Liver (tissue), 9 donors: ENCODE measurements around the gene TEKTIP1. TPM values are rescaled to one million over a fixed set of nuclear protein-coding genes. Genes with fewer than 3 reads are reported as not detected.

Experiments used
- DNase-seq: peaks from one replicate; pipeline ENCODE4 v3.0.0-alpha.2; 2017; ENCODE audit warnings: low spot score
- H3K27ac ChIP-seq, 2 donors: one replicate each; pipeline ENCODE4 v1.7.0; 2013; ENCODE audit warnings: inconsistent platforms in 2 of 2, low read length in 2 of 2, control low read depth in 1 of 2, low read depth in 1 of 2, mild to moderate bottlenecking in 1 of 2
- H3K27me3 ChIP-seq, 4 donors: one replicate each; pipeline versions ENCODE4 v1.6.1 to v1.7.0; 2013; ENCODE audit warnings: low read length in 3 of 4, inconsistent platforms in 1 of 4, mild to moderate bottlenecking in 1 of 4, moderate library complexity in 1 of 4; ENCODE audit not compliant: control insufficient read depth in 4 of 4, insufficient read depth in 4 of 4
- H3K36me3 ChIP-seq, 4 donors: one replicate each; pipeline versions ENCODE4 v1.6.1 to v1.7.0; 2013; ENCODE audit warnings: low read length in 3 of 4, mild to moderate bottlenecking in 3 of 4, low read depth in 1 of 4, moderate library complexity in 1 of 4; ENCODE audit not compliant: control insufficient read depth in 4 of 4, insufficient read depth in 3 of 4
- H3K4me1 ChIP-seq, 4 donors: one replicate each; pipeline versions ENCODE4 v1.6.1 to v1.7.0; 2013; ENCODE audit warnings: low read length in 3 of 4, mild to moderate bottlenecking in 3 of 4, moderate library complexity in 1 of 4; ENCODE audit not compliant: control insufficient read depth in 4 of 4, insufficient read depth in 4 of 4
- H3K4me3 ChIP-seq, 3 donors: one replicate each; pipeline versions ENCODE4 v1.6.1 to v1.7.0; 2013; ENCODE audit warnings: low read length in 3 of 3, control low read depth in 1 of 3, low read depth in 1 of 3, mild to moderate bottlenecking in 1 of 3
- H3K9ac ChIP-seq, 2 donors: one replicate each; pipeline ENCODE4 v1.7.0; 2013; ENCODE audit warnings: low read length in 2 of 2, mild to moderate bottlenecking in 2 of 2, moderate library complexity in 2 of 2, control low read depth in 1 of 2, low read depth in 1 of 2
- H3K9me3 ChIP-seq, 4 donors: one replicate each; pipeline versions ENCODE4 v1.6.1 to v1.7.0; 2013; ENCODE audit warnings: low read length in 3 of 4; ENCODE audit not compliant: control insufficient read depth in 4 of 4
- ATF3 ChIP-seq: IDR thresholded peaks from 2 replicates; pipeline ENCODE4 v1.6.1; 2016; ENCODE audit warnings: antibody characterized with exemption
- EGR1 ChIP-seq, 2 donors: IDR thresholded peaks; 2 replicates each; pipeline ENCODE4 v1.6.1; 2016 to 2018; ENCODE audit warnings: antibody characterized with exemption in 2 of 2, low read depth in 2 of 2
- FOXA1 ChIP-seq: IDR thresholded peaks from 2 replicates; pipeline ENCODE4 v1.6.1; 2016; ENCODE audit warnings: antibody characterized with exemption
- FOXA2 ChIP-seq: IDR thresholded peaks from 2 replicates; pipeline ENCODE4 v1.6.1; 2016; ENCODE audit warnings: antibody characterized with exemption
- GABPA ChIP-seq, 2 donors: IDR thresholded peaks in 1 of 2; conservative IDR thresholded peaks in 1 of 2; 2 replicates each; pipeline ENCODE4 v1.6.1; 2016; ENCODE audit warnings: antibody characterized with exemption in 2 of 2, mild to moderate bottlenecking in 1 of 2, moderate library complexity in 1 of 2
- HNF4A ChIP-seq, 2 donors: conservative IDR thresholded peaks; 2 replicates each; pipeline ENCODE4 v1.6.1; 2016; ENCODE audit warnings: antibody characterized with exemption in 2 of 2, mild to moderate bottlenecking in 2 of 2
- HNF4G ChIP-seq: IDR thresholded peaks from 2 replicates; pipeline ENCODE4 v1.6.1; 2016; ENCODE audit warnings: antibody characterized with exemption
- JUND ChIP-seq, 2 donors: IDR thresholded peaks; 2 replicates each; pipeline ENCODE4 v1.6.1; 2016; ENCODE audit warnings: antibody characterized with exemption in 2 of 2
- NR2F2 ChIP-seq: IDR thresholded peaks from 2 replicates; pipeline ENCODE4 v1.6.1; 2016; ENCODE audit warnings: antibody characterized with exemption
- RAD21 ChIP-seq, 2 donors: IDR thresholded peaks; 2 replicates each; pipeline ENCODE4 v1.6.1; 2016; ENCODE audit warnings: antibody characterized with exemption in 2 of 2, mild to moderate bottlenecking in 2 of 2
- REST ChIP-seq: IDR thresholded peaks from 2 replicates; pipeline ENCODE4 v1.6.1; 2016; ENCODE audit warnings: antibody characterized with exemption, mild to moderate bottlenecking
- RXRA ChIP-seq, 2 donors: IDR thresholded peaks; 2 replicates each; pipeline ENCODE4 v1.6.1; 2017 to 2018; ENCODE audit warnings: antibody characterized with exemption in 2 of 2, mild to moderate bottlenecking in 1 of 2
- SP1 ChIP-seq: IDR thresholded peaks from 2 replicates; pipeline ENCODE4 v1.6.1; 2018; ENCODE audit warnings: antibody characterized with exemption, mild to moderate bottlenecking
- TAF1 ChIP-seq: conservative IDR thresholded peaks from 2 replicates; pipeline ENCODE4 v1.6.1; 2016; ENCODE audit warnings: antibody characterized with exemption, mild to moderate bottlenecking
- YY1 ChIP-seq: IDR thresholded peaks from 2 replicates; pipeline ENCODE4 v1.6.1; 2016; ENCODE audit warnings: antibody characterized with exemption, mild to moderate bottlenecking
- WGBS: extraction: QIAGEN DNeasy Blood & Tissue Kit; methylation state at CpG from one replicate; pipeline ENCODE4 v1.1.7; 2013; 5-methylcytosine and 5-hydroxymethylcytosine counted together
- polyA plus RNA-seq, 2 donors: library from polyadenylated mRNA; stranded (reverse) in 1 of 2; unstranded in 1 of 2; fragments of 200-250 nt in 1 of 2; fragments of >200 nt in 1 of 2; fragmentation: Nextera tagmentation in 1 of 2; extraction: Ambion mirVana in 1 of 2; gene quantifications; one replicate each; pipeline versions ENCODE4 v1.2.1 to v1.2.3, GENCODE V29; 2013 to 2015
- total RNA-seq, 2 donors: library from RNA; depleted of rRNA; stranded (reverse); fragments of >200 nt; gene quantifications; one replicate each; pipeline ENCODE4 v1.2.3, GENCODE V29; 2014
- TF ChIP-seq, protein P1 (sequence below): IDR thresholded peaks from 2 replicates; pipeline ENCODE4 v1.6.1; 2016; ENCODE audit warnings: antibody characterized with exemption
- TF ChIP-seq, protein P2 (sequence below): fragments of 150-350 bp; IDR thresholded peaks from 2 replicates; pipeline ENCODE4 v1.5.1; 2017; ENCODE audit warnings: improper control_type of control experiment, low read depth, low read length; ENCODE audit not compliant: missing input control
- TF ChIP-seq, protein P3 (sequence below): IDR thresholded peaks from 2 replicates; pipeline ENCODE4 v1.6.1; 2016; ENCODE audit warnings: antibody characterized with exemption
- donor health status: healthy.
- donor health status: healthy.
- donor health status: healthy.
- donor health status: healthy.
- donor health status: healthy.

Gene TEKTIP1
- total and polyA plus RNA-seq, 4 donors = 0.17 TPM; not detected in 3

DNA sequence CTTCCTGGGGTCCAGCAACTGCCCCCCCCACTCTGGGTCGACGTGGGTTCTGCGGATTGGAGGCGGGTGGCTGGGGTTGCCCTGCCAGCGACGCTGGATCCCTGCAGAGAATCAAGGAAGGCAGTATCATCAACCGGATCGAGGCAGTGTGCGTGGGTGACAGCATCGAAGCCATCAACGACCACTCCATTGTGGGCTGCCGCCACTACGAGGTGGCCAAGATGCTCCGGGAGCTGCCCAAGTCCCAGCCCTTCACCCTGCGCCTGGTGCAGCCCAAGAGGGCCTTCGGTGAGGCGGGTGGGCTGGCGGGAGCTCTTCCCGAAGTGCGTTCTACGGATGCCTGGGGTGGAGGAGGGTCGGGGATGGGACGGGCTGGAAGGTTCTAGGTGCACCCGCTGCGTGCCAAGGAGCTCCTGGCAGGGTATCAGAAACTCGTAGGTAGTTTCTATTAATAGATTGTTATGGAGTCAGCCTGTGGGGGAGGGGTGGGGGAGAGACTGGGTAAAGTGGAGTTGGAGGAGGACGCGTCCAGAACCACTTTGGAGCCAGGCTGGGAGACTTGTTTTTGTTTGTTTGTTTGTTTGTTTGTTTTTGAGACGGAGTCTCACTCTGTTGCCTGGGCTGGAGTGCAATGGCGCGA is 47.9 kb downstream of the TEKTIP1 start:
- peaks cover 0 to under 1% (median under 1%) of the 10 kb centered on the region in 4 donors for H3K4me1 ChIP-seq
- H3K9me3 ChIP-seq = no peaks in the 10 kb centered on the region
- no peak for DNase-seq
- no peak overlapping the region for H3K27ac ChIP-seq
- no peak overlapping the region for H3K4me3 ChIP-seq
- TF ChIP-seq GABPA (IDR thresholded peaks at IDR 0.05 in 1 of 2, conservative IDR thresholded peaks at IDR 0.05 in 1 of 2) (no peak), FOXA2 (no peak), HNF4A (conservative IDR thresholded peaks at IDR 0.05) (no peak), HNF4G (no peak), EGR1 (IDR thresholded peaks at IDR 0.05; ENCODE audit: low read depth in 2 of 2) (no peak), RAD21 (IDR thresholded peaks at IDR 0.05) (no peak), FOXA1 (no peak), RXRA (IDR thresholded peaks at IDR 0.05) (no peak), NR2F2 (no peak), ATF3 (no peak), SP1 (no peak), JUND (IDR thresholded peaks at IDR 0.05) (no peak), TAF1 (no peak), YY1 (no peak), REST (no peak)
- TF ChIP-seq, protein P1, sequence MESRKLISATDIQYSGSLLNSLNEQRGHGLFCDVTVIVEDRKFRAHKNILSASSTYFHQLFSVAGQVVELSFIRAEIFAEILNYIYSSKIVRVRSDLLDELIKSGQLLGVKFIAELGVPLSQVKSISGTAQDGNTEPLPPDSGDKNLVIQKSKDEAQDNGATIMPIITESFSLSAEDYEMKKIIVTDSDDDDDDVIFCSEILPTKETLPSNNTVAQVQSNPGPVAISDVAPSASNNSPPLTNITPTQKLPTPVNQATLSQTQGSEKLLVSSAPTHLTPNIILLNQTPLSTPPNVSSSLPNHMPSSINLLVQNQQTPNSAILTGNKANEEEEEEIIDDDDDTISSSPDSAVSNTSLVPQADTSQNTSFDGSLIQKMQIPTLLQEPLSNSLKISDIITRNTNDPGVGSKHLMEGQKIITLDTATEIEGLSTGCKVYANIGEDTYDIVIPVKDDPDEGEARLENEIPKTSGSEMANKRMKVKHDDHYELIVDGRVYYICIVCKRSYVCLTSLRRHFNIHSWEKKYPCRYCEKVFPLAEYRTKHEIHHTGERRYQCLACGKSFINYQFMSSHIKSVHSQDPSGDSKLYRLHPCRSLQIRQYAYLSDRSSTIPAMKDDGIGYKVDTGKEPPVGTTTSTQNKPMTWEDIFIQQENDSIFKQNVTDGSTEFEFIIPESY = no peak
- TF ChIP-seq, protein P2, sequence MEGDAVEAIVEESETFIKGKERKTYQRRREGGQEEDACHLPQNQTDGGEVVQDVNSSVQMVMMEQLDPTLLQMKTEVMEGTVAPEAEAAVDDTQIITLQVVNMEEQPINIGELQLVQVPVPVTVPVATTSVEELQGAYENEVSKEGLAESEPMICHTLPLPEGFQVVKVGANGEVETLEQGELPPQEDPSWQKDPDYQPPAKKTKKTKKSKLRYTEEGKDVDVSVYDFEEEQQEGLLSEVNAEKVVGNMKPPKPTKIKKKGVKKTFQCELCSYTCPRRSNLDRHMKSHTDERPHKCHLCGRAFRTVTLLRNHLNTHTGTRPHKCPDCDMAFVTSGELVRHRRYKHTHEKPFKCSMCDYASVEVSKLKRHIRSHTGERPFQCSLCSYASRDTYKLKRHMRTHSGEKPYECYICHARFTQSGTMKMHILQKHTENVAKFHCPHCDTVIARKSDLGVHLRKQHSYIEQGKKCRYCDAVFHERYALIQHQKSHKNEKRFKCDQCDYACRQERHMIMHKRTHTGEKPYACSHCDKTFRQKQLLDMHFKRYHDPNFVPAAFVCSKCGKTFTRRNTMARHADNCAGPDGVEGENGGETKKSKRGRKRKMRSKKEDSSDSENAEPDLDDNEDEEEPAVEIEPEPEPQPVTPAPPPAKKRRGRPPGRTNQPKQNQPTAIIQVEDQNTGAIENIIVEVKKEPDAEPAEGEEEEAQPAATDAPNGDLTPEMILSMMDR = no peak
- TF ChIP-seq, protein P3, sequence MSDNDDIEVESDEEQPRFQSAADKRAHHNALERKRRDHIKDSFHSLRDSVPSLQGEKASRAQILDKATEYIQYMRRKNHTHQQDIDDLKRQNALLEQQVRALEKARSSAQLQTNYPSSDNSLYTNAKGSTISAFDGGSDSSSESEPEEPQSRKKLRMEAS = no peak
- no peaks in the 10 kb centered on the region for H3K27me3 ChIP-seq
- WGBS = 63% methylated on average over 31 of the region's 31 CpGs
- no peaks in the 10 kb centered on the region for H3K36me3 ChIP-seq
- no peak overlapping the region for H3K9ac ChIP-seq
